Muscle layer of duodenum (tissue), 2 donors: ENCODE measurements around the gene RAB11A.

Experiments
- H3K27ac ChIP-seq: one replicate; pipeline ENCODE4 v1.7.0; 2013; ENCODE audit warnings: mild to moderate bottlenecking, low read length
- H3K27me3 ChIP-seq: one replicate; pipeline ENCODE4 v1.7.0; 2013; ENCODE audit warnings: low read depth, mild to moderate bottlenecking, control low read depth, low read length
- H3K36me3 ChIP-seq, 2 donors: one replicate each; pipeline ENCODE4 v1.7.0; 2013; ENCODE audit warnings: low read length in 2 of 2, control low read depth in 1 of 2, mild to moderate bottlenecking in 1 of 2; ENCODE audit not compliant: insufficient read depth in 2 of 2, control insufficient read depth in 1 of 2
- H3K4me1 ChIP-seq, 2 donors: one replicate each; pipeline ENCODE4 v1.7.0; 2013; ENCODE audit warnings: low read length in 2 of 2, mild to moderate bottlenecking in 2 of 2, control low read depth in 1 of 2, moderate library complexity in 1 of 2; ENCODE audit not compliant: insufficient read depth in 2 of 2, control insufficient read depth in 1 of 2
- H3K4me3 ChIP-seq, 2 donors: one replicate each; pipeline ENCODE4 v1.7.0; 2013; ENCODE audit warnings: low read length in 2 of 2, low read depth in 1 of 2, mild to moderate bottlenecking in 1 of 2
- H3K9me3 ChIP-seq, 2 donors: one replicate each; pipeline ENCODE4 v1.7.0; 2013; ENCODE audit warnings: low read length in 2 of 2, control low read depth in 1 of 2, mild to moderate bottlenecking in 1 of 2; ENCODE audit not compliant: control insufficient read depth in 1 of 2
- donor health status: healthy.

Gene RAB11A

GRCh38 chr15:65869126-65869953, at the start of gene RAB11A:
Gene RAB11A (plus strand): TSS chr15:65869491. CDS start chr15:65869586, 95 bp downstream.
- H3K27ac ChIP-seq: peak within 1 kb of the TSS; percentile 97
- no peaks in the 10 kb centered on the region for H3K9me3 ChIP-seq
- peak within 1 kb of the TSS; percentile 94 to 98 for H3K4me3 ChIP-seq
- H3K27me3 ChIP-seq: no peaks in the 10 kb centered on the region
- H3K4me1 ChIP-seq: peaks cover 5 to 14% of the 10 kb centered on the region in 2 donors
- H3K36me3 ChIP-seq: peaks cover 0 to 5% of the 10 kb centered on the region in 2 donors

DNA sequence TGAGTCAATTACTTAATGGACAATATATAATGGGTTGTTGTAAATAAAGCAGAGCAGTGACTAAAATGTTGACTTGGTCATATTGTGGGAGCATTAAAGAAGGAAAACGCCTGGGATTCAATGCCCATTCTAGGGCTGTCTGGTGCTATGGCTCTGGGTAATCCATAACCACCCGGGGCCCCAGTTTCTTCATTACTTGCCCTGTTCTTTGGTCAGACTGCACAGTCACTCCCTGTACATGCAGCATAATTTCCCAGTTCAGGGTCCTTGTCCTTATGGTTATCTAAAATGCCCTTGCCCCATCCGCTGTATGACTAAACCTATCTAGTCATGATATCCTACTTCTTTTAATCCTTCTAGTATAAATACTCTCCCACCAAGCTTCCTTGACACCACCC, 49.7 kb upstream of the RAB11A start:
- no peaks in the 10 kb centered on the region for H3K27me3 ChIP-seq
- peaks cover 0 to 5% of the 10 kb centered on the region in 2 donors for H3K4me1 ChIP-seq
- no peak overlapping the region for H3K4me3 ChIP-seq
- H3K9me3 ChIP-seq: no peaks in the 10 kb centered on the region
- H3K27ac ChIP-seq: peak overlapping the region; percentile 29
- no peaks in the 10 kb centered on the region for H3K36me3 ChIP-seq

DNA sequence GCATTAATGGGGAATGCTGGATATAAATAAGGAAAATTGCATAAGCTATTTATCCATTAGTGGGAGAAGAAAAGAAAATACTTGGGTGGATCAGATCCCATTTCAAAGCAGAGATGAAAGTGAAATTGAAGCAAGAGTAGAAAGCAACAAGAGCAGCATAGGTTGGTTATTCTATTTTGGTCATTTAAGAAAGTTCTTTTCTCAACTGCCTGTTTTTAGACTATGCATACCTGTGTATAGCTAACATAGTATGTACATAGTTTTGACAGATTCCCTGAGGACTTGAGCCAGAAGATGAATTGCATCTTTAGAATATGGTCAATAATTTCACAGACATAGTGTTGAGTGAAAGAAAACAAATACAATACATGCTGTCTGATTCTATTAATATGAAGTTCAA, 48.2 kb upstream of the RAB11A start:
- Histone ChIP-seq H3K27me3 (no peaks in the 10 kb centered on the region), H3K4me1 (peaks cover 0 to 5% of the 10 kb centered on the region in 2 donors), H3K36me3 (no peaks in the 10 kb centered on the region), H3K4me3 (no peak overlapping the region), H3K9me3 (no peaks in the 10 kb centered on the region), H3K27ac (no peak overlapping the region)

- peaks cover 0 to 5% of the 10 kb centered on the region in 2 donors for H3K4me1 ChIP-seq
Measured at GRCh38 chr15:65822316-65822715, 47.0 kb upstream of the RAB11A start.

DNA sequence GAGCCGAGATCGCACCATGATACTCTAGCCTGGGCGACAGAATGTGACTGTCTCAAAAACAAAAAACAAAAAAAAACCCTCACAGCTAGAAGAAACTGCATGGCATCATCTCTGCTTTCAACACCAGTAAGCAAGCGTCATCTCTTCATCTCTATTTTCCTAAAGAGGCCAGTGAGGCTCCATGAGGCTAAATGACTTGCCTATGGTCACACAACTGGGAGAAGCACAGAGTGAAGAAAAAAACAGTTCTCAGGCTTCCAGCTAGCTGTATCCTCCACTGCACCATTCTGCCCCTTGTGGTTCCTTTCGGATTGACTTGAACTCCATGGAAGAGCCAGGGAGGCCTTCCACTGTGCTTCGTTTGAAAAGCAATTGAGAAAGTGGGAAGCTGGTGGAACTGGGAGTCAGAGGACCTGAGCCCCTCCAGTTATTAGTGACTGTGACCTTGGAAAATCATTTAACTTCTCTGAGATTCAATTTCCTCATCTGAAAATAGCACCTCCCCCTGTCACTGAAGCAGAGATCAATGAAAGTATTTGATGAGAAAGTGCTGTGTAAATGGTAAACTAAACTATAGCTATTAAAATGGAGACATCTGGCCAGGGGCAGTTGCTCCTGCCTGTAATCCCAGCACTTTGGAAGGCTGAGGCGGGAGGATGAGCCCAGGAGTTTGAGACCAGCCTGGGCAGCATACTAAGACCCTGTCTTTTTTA, 45.1 kb upstream of the RAB11A start:
- Histone ChIP-seq H3K27me3 (no peaks in the 10 kb centered on the region), H3K27ac (no peak overlapping the region), H3K4me1 (peaks cover 0 to 5% of the 10 kb centered on the region in 2 donors), H3K36me3 (no peaks in the 10 kb centered on the region), H3K9me3 (no peaks in the 10 kb centered on the region), H3K4me3 (no peak overlapping the region)

More at GRCh38 chr15:65822316-65822715, 47.0 kb upstream of the RAB11A start:
- H3K36me3 ChIP-seq: no peaks in the 10 kb centered on the region
- H3K9me3 ChIP-seq: no peaks in the 10 kb centered on the region
- no peaks in the 10 kb centered on the region for H3K27me3 ChIP-seq
- H3K27ac ChIP-seq: no peak overlapping the region
- H3K4me3 ChIP-seq: no peak overlapping the region

- H3K27ac ChIP-seq: no peak overlapping the region
- no peaks in the 10 kb centered on the region for H3K36me3 ChIP-seq
- peaks cover 0 to 5% of the 10 kb centered on the region in 2 donors for H3K4me1 ChIP-seq
- no peaks in the 10 kb centered on the region for H3K27me3 ChIP-seq
- no peak overlapping the region for H3K4me3 ChIP-seq
- no peaks in the 10 kb centered on the region for H3K9me3 ChIP-seq
Measured at GRCh38 chr15:65824941-65825544, 44.2 kb upstream of the RAB11A start.

GRCh38 chr15:65827065-65827464, 42.2 kb upstream of the RAB11A start:
- H3K27me3 ChIP-seq: no peaks in the 10 kb centered on the region
- H3K27ac ChIP-seq: no peak overlapping the region
- H3K4me3 ChIP-seq: no peak overlapping the region
- H3K9me3 ChIP-seq: no peaks in the 10 kb centered on the region
- H3K36me3 ChIP-seq: no peaks in the 10 kb centered on the region
- peaks cover 0 to 5% of the 10 kb centered on the region in 2 donors for H3K4me1 ChIP-seq

DNA sequence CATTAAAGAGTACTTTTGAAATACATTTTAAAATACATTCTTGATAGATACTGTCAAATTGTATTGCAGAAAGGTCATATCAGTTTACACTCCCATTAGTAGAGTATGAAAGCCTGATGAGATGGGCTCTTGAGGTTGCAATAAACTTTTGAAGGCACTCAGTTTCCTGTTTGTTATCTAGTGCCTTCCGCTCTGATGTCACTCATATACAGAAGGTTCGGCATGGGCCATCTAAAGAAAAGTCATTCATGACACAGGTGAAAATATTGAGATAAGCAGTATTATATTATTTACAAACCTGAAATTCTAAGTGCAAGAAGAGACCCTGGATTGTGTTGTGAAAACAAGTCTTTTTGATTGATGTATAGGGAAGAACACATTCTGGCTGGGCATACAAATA, 40.7 kb upstream of the RAB11A start:
- H3K27me3 ChIP-seq: no peaks in the 10 kb centered on the region
- H3K4me3 ChIP-seq: no peak overlapping the region
- H3K4me1 ChIP-seq: peaks cover 9 to 18% of the 10 kb centered on the region in 2 donors
- peak overlapping the region; percentile 55 for H3K27ac ChIP-seq
- no peaks in the 10 kb centered on the region for H3K36me3 ChIP-seq
- no peaks in the 10 kb centered on the region for H3K9me3 ChIP-seq

DNA sequence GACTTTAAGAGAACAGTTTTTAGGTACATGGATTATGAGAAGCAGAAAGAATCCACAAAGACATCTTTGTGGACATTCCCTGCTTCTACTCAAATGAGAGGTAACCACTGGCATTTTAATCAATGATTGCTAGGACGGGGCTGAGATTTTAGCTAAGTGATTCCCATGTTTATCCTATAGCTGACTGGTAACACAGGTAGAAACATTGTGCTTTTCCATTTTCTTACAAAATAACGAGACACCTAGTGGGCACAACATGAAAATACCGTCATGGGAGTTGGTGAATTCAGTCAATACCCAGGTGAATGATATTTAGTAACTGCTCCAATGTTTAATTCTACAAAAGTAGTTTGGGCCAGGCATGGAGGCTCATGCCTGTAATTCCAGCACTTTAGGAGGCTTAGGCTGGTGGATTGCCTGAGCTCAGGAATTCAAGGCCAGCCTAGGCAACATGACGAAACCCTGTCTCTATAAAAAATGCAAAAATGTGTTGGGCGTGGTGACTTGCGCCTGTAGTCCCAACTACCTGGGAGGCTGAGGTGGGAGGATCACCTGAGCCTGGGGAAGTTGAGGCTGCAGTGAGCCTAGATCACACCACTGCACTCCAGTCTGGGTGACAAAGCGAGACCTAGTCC, 40.0 kb upstream of the RAB11A start:
- no peaks in the 10 kb centered on the region for H3K9me3 ChIP-seq
- peaks cover 14 to 21% of the 10 kb centered on the region in 2 donors for H3K4me1 ChIP-seq
- peak overlapping the region; percentile 55 for H3K27ac ChIP-seq

DNA sequence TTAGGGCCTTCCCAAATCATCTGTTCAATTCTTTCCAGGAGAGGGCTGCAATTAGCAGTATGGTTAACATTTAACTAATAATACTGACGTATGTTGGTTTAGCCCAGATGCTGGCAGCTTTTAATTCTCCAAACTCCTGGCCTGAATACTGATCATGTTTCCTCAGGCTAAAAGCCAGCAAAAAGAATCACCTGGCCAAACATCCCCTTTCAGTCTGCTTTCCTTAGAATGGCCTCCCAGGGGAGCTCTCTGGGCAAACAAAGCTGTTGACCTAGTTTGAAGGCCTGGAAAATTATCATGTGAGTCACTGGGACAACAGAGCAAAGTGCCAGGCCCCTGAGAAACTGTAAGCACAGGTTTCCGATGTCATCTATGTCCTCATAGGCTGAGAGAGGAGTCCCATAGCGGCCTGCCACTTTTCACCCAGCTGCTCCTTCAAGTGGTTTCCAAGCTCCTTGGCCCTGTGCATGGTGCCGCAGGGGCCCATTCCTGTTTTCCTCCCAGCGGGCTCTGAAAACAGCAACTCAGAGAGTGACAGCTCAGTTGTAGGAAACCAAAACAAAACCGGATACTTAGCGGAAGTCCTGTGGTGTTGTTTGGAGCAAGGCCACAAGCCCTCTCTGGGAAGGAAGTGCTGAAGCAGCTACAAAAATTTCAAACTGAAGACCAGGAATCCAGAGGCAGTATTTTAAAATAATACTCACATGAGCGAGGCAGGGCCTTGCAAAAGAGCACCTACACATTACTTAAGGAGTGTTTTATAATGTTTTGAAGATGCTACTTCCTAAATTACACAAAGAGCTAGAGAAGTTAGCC, 36.5 kb upstream of the RAB11A start:
- H3K36me3 ChIP-seq: no peaks in the 10 kb centered on the region
- H3K27ac ChIP-seq: peak overlapping the region; percentile 82
- H3K9me3 ChIP-seq: no peaks in the 10 kb centered on the region
- H3K4me3 ChIP-seq: peak overlapping the region; percentile 14 to 48
- H3K27me3 ChIP-seq: no peaks in the 10 kb centered on the region
- H3K4me1 ChIP-seq: peaks cover 14 to 30% of the 10 kb centered on the region in 2 donors

More for the DNA sequence above, 40.0 kb upstream of the RAB11A start:
- H3K4me3 ChIP-seq: no peak overlapping the region
- no peaks in the 10 kb centered on the region for H3K27me3 ChIP-seq
- no peaks in the 10 kb centered on the region for H3K36me3 ChIP-seq
